ENCODE measurements around the gene C7orf25. TPM values are rescaled to one million over a fixed set of nuclear protein-coding genes. Genes with fewer than 3 reads are reported as not detected.
A peak's percentile ranks its signal among the peaks of the same experiment; 100 is the strongest.

C7orf25 gene
- total and polyA plus RNA-seq, 2 of the 13 experiments (the other 11 are each of a cell fraction or from before 2014, with no cell fraction given): 0.37 to 1.3 TPM

GRCh38 chr7:42931834-42932651, 20.2 kb upstream of the C7orf25 start, which contains the start of the genes MRPL32 and PSMA2 (continued):
- TF ChIP-seq ZNF570 (CRISPR knock-in tag; IDR thresholded peaks at IDR 0.05; ENCODE audit: borderline replicate concordance): no peak
- TF ChIP-seq TEAD2 (CRISPR knock-in tag; IDR thresholded peaks at IDR 0.05): no peak
- peak; percentile 66; the same call in 1 of the 2 replicates for TF ChIP-seq ZFP91 (CRISPR knock-in tag; IDR thresholded peaks at IDR 0.05; ENCODE audit: borderline replicate concordance)
- TF ChIP-seq NFE2 (CRISPR knock-in tag; IDR thresholded peaks at IDR 0.05): no peak
- peak; percentile 73; the same call in 1 of the 2 replicates for TF ChIP-seq NFKB2 (CRISPR knock-in tag; IDR thresholded peaks at IDR 0.05; ENCODE audit: borderline replicate concordance)
- TF ChIP-seq IKZF1 (IDR thresholded peaks at IDR 0.05): no peak
- no peak for TF ChIP-seq ZNF558 (CRISPR knock-in tag; IDR thresholded peaks at IDR 0.05; ENCODE audit: borderline replicate concordance)
- peak; percentile 95 for TF ChIP-seq ZNF143 (CRISPR knock-in tag; IDR thresholded peaks at IDR 0.05)
- TF ChIP-seq FOXM1 (CRISPR knock-in tag; IDR thresholded peaks at IDR 0.05): no peak
- TF ChIP-seq ONECUT2 (CRISPR knock-in tag; IDR thresholded peaks at IDR 0.05): no peak
- no peak for TF ChIP-seq RBM39 (IDR thresholded peaks at IDR 0.05; ENCODE audit: low read depth, low read length, poor library complexity, severe bottlenecking)
- peak; percentile 79 for TF ChIP-seq ZFY (CRISPR knock-in tag; IDR thresholded peaks at IDR 0.05)
- TF ChIP-seq MIER2 (CRISPR knock-in tag; IDR thresholded peaks at IDR 0.05): 0 out of 2 replicates have a peak, but pooled peaks have one; percentile 14
- peak; percentile 82; the same call in 1 of the 2 replicates for TF ChIP-seq ZNF580 (CRISPR knock-in tag; IDR thresholded peaks at IDR 0.05; ENCODE audit: borderline replicate concordance, low read depth)
- TF ChIP-seq HMG20B (CRISPR knock-in tag; conservative IDR thresholded peaks at IDR 0.05): no peak
- TF ChIP-seq ZNF292 (CRISPR knock-in tag; IDR thresholded peaks at IDR 0.05; ENCODE audit: borderline replicate concordance, low read depth): peak; percentile 33; the same call in 1 of the 2 replicates
- TF ChIP-seq ZNF296 (CRISPR knock-in tag; conservative IDR thresholded peaks at IDR 0.05): no peak
- TF ChIP-seq MED8 (CRISPR knock-in tag; IDR thresholded peaks at IDR 0.05; ENCODE audit: insufficient replicate concordance): peak; percentile 63
- 0 out of 2 replicates have a peak, but pooled peaks have one; percentile 63 for TF ChIP-seq ZNF329 (CRISPR knock-in tag; IDR thresholded peaks at IDR 0.05; ENCODE audit: low read depth)
- TF ChIP-seq ZNF720 (CRISPR knock-in tag; IDR thresholded peaks at IDR 0.05): no peak
- TF ChIP-seq CHD2 (IDR thresholded peaks at IDR 0.05; ENCODE audit: low read depth, low read length): no peak
- peak; percentile 67 for TF ChIP-seq ELF1 (CRISPR knock-in tag; IDR thresholded peaks at IDR 0.05)
- TF ChIP-seq DPF2 (CRISPR knock-in tag; IDR thresholded peaks at IDR 0.05; ENCODE audit: borderline replicate concordance, low read depth): no peak
- TF ChIP-seq ZNF512 (CRISPR knock-in tag; IDR thresholded peaks at IDR 0.05): no peak
- TF ChIP-seq FOXO4 (CRISPR knock-in tag; conservative IDR thresholded peaks at IDR 0.05): no peak
- TF ChIP-seq ZNF557 (CRISPR knock-in tag; IDR thresholded peaks at IDR 0.05): no peak
- TF ChIP-seq ZNF335 (CRISPR knock-in tag; IDR thresholded peaks at IDR 0.05): peak; percentile 97
